KBM-7 (cell line): Measurements from ENCODE around the gene RFPL2.
"Not testable (repeated sequence)": the region's sequence is repeated elsewhere in the genome, so short reads cannot be mapped to it uniquely, and the experiment has no call there.

Source experiments
- DNase-seq: peaks from one replicate; pipeline ENCODE4 v3.0.0-alpha.2; 2015
- in situ Hi-C: fragments of 300-500 bp; cut with MboI; formaldehyde crosslinking; loops from 2 replicates; pipeline ENCODE4 v1.14.3; 2020; ENCODE audit warnings: low sequenced_read_pairs, low pct_unique_long_range_greater_than_20kb, mixed read lengths

Gene RFPL2

DNA sequence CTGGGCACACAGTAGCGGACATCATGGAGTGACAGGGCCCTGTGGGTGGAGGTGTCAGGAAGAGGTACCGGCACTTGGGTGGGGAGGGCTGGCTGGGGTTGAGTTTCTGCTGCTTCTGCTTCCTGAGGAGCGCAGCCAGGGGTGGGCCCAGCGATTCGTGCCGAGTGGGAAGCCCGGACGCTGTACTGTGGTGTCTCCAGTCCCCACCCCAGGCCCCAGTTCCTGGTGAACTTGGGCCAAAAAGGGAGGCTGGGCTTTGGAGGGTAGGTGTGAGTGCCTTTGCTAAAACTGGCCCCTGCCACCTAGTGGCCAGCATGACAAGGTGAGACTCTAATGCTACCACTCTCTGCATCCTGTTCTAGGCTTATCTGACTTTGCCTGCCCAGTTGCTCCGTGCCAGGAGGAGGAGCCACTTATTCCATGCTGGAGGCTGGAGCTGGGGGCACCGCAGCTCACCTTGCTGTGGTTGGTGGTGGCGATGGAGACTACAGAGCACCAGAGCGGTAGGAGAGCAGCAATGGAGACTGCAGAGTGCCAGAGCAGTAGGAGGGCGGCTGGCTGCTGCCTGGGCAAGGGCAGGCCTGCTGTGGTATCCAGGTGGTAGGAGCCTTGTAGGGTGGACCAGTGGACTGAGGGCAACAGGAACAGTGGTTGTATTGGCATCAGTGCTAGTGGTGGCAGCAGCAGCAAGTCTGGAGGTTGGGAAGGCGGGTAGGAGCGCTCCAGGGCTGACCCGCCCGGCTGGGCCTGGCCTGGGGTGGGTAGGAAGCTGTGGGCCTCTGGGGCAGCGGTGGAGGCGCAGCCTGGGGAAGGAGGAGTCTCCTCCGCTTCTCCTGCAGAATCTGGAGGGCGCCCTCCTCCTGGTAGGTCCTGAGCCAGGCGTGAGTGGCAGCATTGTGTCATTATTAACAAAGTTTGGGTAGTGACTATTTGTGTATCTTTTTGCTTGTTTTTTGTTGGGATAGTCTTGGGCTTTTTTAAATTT, 2.2 kb upstream of the RFPL2 start:
- DNase-seq: peak; percentile 64

DNA sequence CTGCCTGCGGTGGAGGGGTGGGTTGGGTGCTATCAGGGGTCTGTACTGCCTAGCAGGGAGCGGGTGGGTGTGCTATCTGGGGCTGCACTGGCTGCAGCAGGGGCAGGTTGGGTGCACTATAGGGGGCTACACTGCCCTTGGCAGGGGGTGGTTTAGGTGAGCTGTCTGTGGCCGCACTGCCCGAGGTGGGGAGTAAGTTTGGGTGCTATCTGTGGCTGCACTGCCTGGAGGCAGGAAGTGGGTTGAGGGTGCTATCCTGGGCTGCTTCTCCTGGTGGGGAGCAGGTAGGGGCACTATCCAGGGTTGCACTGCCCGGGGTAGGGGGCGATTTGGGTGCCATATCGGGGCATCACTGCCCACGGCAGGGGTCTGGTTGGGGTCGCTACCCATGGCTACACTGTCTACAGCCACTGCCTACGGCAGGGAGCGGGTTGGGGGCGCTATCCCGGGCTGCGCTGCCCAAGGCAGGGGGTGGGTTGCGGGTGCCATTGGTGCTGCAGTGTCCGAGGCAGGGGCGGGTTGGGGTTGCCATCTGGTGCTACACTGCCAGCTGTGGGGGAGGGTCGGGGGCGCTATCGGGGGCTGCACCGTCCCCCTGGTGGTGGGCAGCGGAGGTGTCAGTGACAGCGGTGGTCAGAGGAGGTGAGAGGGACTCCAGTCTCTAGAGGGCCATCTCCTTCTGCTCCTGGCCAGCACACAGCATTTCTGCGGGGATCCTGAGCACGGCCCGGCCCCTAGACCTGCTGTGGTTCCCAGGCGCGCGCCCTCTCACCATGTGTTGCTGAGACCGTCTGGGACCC, 1.3 kb upstream of the RFPL2 start:
- DNase-seq: no peak
- in situ Hi-C loops: no loop called here

More for the DNA sequence above, 2.2 kb upstream of the RFPL2 start:
- in situ Hi-C loops: no loop called here

DNA sequence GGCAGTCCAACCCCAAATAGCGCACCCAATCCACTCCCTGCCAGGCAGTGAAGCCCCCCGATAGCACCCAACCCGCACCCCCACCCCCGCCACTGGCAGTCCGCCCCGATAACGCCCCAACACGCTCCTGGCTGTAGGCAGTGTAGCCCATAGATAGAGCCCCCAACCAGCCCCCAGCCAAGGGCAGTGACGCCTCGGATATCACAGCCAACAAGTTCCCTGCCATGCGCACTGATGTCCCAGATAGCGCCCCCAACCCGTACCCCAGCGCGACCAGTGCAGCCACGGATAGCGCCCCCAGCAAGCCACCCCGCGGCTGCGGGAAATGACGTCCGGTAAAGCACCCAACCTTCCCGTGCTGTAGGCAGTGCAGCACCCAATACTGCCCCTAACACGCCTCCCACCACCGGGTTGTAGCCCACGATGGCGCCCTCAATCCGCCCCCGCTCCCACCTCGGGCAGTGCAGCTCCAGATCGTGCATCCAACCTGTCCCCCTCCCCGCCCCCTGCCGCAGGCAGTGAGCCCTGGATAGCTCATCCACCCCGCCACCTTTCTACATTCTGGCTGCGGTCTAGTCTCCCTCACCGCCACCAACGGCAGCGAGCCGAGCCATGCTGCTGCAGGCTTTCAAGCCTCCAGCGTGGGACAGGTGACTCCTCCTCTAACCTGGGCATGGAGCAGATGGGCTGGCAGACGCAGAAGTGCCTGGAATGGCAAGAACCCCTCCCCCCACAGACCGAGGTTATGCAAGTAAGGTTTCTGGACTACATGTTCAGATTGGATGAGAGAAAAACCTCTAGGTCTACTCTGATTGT, 625 bp downstream of the RFPL2 start:
- in situ Hi-C loops: no loop called here
- no peak for DNase-seq

DNA sequence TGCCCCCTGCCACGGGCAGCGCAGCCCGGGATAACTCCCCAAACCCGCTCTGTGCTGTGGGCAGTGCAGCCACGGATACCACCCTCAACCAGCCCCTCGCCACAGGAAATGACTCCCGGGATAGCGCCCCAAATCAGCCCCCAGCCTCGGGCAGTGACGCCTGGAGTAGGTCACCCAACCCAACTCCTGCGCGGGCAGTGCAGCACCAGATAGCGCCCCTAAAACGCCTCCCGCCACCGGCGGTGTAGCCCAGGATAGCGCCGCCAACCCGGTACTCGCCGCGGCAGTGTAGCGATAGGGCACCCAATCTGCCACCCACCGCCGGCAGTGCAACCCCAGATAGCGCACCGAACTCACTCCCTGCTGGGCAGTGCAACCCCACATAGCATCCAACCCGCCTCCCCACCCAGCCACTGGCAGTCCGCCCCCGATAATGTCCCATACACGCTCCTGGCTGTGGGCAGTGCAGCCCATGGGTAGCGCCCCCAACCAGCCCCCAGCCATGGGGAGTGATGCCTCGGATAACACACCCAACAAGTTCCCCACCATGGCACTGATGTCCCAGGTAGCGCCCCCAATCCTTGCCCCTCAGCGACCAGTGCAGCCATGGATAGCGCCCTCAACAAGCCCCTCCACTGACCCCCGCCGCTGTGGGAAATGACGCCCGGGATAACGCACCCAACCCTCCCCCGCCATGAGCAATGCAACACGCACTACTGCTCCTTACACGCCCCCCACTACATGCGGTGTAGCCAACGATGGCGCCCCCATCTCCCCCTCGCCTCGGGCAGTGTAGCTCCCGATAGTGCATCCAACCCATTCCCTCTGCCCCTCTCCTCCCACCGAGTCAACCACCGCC, 1.5 kb downstream of the RFPL2 start:
- no peak for DNase-seq
- in situ Hi-C loops: no loop called here

DNA sequence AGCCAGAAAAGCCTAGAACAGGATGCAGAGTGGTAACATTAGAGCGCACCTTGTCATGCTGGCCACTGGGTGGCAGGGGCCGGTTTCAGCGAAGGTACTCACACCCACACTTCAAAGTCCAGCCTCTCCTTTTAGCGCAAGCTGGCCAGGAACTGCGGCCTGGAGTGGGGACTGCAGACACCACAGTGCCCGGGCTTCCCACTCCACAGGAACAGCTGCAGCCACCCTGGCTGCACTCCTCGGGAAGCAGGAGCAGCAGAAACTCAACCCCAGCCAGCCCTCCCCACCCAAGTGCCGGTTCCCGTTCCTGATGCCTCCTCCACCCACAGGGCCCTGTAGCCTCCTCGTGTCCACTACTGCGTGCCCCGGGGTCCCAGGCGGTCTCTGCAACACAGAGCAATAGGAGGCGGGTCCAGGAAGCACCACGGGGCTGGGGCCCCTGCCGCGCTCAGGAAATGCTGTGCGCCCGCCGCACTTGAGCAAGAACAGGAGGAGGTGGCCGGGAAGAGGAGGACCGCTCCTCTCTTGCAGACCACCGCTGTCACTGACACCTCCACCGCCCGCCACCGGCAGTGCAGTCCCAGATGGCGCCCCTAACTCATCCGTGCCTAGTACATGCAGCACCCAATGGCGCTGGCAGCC, 2.2 kb downstream of the RFPL2 start:
- in situ Hi-C loops: no loop called here

DNA sequence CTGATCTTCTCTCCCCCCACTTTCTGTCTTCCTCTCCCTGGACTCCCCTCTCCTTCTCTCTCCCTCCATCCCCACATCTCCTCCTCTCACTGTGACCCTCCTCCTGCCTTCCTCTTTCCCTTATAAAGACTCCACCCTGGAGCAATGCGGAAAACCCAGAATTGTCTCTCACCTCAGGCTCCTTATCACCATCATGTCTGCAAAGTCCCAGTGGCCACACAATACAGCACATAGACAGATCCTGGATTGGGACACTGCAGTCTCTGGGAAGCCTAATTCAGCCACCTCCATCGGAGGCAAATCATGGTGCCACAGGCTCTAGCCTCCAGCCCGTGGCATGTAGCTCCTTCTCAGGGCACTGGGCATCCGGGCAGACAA, 2.7 kb downstream of the RFPL2 start:
- DNase-seq: no peak
- in situ Hi-C loops: no loop called here

More for the DNA sequence above, 2.2 kb downstream of the RFPL2 start:
- peak; percentile 50 for DNase-seq

DNA sequence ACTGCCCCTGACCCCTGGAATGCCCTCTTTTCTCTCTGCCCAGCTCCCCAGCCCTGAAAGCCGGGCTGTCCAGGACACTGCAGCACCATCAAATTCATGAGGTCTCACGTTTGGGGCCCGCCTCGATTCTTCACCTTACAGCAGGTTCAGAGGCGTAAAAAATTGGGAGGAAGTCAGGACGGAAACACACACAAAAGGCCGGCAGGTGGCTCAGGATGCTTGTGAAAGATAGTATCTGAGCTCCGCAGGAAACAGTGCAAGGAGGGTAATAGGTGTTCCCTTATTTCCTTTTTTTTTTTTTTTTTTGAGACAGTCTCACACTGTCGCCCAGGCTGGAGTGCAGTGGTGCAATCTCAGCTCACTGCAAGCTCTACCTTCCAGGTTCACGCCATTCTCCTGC, 4.1 kb downstream of the RFPL2 start:
- DNase-seq: peak; percentile 29
- in situ Hi-C loops: no loop called here

DNA sequence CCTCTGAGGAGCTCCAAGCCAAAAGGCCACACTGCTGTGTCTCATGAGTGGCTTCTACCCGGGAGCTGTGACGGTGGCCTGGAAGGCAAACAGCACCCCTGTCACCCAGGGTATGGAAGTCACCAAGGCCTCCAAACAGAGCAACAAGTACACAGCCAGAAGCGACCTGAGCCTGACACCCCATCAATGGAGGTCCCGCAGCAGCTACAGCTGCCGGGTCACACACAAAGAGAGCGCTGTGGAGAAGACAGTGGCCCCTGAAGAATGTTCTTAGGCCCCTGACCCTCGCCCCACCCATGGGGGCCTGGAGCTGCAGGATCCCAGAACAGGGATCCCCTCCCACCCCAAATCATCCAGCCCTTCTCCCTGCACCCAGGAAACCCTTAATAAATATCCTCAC, 4.9 kb downstream of the RFPL2 start:
- in situ Hi-C loops: no loop called here
- no peak for DNase-seq

DNA sequence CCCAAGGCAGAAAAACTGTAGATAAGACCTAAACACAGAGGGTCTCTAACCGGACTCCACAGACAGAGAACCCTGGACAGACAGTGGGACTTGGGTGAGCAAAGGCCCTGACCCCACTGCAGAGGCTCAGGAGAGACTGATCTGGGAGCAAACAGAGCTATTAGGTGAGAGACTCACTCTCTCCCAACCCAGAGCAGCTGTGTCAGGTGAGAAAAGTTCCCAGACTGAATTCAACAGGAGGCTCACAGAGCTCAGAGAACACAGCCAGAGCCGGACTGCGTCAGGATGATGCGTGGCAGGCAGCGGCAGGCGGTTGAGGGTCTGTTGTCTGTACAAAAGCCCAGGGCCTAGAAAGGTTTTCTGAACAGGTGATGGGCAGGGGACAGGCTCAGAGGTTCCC, 5.5 kb downstream of the RFPL2 start:
- no peak for DNase-seq
- in situ Hi-C loops: no loop called here

DNA sequence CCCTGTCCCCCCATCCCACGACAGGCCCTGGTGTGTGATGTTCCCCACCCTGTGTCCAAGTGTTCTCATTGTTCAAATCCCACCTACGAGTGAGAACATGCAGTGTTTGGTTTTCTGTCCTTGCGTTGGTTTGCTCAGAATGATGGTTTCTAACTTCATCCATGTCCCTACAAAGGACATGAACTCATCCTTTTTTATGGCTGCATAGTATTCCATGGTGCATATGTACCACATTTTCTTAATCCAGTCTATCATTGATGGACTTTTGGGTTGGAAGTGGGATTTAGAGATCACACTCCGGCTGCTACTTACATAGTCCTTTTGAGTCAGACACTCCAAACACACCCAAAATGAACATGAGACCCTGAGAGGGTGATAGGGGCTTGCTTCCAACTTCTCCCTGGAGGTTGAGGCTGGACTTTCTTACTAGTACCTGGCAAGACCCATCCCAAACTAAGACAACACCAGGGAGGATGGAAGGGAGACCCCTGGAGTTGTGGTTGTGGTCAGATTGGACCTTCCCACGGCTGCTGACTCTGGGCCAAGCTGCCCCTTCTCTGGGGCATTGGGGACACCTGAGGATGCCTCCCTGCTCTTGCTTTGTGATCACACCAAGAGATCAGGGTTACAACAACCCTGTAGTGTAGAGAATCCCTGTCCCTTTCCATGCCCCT, 7.2 kb downstream of the RFPL2 start:
- in situ Hi-C loops, DNase-seq: not testable (repeated sequence)

DNA sequence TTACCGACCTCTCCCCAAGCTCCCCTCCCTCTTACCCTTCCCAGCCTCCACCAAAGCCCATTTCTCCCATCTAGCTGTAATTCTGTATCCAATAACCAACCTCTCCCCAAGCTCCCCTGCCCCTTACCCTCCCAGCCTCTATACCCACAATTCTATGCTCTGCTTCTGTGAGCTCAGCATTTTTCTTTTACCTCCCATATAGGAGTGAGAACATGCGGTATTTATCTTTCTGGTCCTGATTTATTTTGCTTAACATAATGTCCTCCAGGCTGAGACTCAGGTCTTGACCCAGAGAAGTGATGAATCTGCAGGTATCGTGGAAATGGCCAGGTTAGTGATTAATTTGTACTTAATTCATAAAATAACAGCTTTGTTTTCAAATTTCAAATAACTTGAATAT, 9.0 kb downstream of the RFPL2 start:
- in situ Hi-C loops, DNase-seq: not testable (repeated sequence)

DNA sequence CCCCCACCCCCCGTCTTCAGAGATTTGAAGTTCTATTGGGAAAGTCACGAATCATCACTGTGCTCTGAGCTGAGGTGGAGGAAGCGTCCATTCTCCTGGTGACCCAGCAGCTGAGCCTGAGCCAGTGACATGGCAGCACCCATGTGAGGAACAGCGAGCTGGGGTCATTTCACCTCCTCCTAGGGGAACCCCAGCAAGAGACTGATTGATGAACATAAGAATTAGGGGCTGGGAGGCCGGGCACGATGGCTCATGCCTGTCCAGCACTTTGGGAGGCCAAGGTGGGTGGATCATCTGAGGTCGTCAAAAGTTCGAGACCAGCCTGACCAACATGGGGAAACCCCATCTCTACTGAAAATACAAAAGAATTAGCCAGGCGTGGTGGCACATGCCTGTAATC, 11.5 kb downstream of the RFPL2 start:
- in situ Hi-C loops: not testable (repeated sequence)

DNA sequence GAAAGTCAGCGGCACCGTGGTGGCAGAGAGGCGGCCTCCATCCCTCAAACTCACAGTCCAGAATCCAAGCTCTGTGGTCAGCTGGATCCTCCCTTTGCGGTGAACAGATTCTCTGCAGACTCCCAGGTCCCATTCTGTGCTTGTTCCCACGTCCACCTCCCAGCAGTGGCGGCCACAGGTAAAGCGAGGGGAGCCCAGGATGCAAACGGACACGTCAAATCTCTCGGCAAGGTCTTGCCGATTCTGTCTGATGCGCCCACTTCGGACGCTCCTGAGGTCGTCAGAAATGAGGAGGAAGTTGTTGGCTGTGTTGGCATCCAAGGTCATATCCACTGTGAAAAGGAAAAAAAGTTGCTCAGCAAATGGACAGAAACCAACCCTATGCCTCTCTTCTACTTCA, 13.9 kb downstream of the RFPL2 start:
- DNase-seq, in situ Hi-C loops: not testable (repeated sequence)

More for the DNA sequence above, 11.5 kb downstream of the RFPL2 start:
- not testable (repeated sequence) for DNase-seq

DNA sequence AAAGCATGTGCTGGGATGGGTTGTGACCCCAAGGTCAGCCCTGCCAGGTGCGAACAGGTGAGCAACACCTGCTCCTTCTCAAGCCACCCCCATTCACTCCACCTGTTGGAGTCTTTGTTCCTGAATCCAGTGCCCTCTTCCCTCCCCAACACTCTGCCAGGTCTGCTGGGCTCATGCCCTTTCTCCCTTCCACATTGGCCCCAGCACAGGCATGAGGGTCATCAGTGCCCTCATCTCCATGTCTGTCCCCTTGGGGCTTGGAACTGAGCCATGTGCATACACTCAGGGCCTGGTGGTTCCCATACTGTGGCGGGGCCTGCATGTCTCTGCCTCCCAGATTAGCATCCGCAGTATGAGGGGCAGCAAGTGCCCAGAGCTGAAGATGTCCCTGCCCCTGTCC, 19.1 kb downstream of the RFPL2 start:
- in situ Hi-C loops: no loop called here

DNA sequence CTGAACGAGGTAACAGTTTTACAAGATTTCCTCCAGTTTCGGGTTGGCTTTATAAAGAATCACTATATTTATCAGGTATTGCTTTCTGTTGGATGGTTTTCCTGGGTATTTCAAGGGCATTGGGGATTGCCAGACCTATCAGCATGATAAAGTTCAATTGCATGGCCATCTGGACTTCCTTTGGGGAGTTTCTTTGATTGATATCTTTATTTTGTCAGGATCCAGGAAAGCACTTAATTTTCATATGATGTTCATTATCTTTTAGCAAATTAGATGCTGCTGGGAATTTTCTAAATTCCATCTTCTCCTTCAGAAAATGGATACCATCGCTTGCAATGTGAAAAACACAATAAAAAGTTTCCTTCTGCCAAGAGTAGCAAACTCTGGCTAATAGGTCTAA, 21.2 kb downstream of the RFPL2 start:
- no peak for DNase-seq
- in situ Hi-C loops: no loop called here

More for the DNA sequence above, 19.1 kb downstream of the RFPL2 start:
- no peak for DNase-seq

DNA sequence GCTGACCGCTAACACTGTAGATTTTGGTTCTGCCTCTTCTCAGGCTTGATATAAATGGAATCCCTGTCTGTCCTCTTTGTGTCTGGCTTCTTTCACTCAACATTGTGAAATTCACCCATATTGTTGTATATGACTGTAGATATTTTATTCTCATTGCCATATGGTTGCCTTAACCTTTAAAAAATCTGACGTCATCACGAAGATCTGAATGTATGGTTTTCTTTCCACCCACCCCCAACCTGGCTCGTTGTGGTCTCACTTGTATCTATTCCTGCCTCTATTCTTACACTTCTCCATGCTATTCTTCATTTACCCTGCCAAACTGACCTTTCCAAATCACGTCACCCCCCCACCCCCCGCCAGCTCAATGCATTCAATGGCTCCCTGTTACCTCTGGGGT, 23.8 kb downstream of the RFPL2 start:
- in situ Hi-C loops: no loop called here
- DNase-seq: no peak

DNA sequence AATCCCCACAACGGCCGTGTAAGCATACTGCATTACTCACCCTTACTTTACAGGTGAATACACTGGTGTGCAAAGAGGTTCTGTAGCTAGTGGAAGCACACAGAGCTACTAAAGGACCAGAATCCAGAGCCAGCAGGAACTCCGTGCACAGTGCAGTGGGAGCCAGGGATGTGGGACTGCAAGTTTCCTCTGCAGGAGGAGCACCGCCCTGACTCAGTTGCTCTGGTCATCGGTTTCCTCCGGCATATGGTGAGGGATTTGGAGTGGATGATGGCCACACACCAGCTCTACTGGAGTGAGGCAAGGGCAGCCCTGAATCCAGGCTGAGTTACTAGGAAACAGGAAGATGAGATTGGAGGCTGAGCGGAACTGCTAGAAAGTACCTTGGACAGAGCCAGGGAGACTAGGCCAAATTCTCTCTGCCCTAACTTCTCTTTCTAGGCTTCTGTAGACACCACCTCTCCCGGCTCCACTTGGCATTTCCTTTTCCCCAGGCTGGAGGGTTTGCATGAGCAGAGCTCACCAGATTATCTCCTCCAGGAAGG, 27.6 kb downstream of the RFPL2 start:
- in situ Hi-C loops: no loop called here
- DNase-seq: peak; percentile 13
